HG03135 (cell line): Measurements from ENCODE around the gene MOCS2.
"Not testable (repeated sequence)": the region's sequence is repeated elsewhere in the genome, so short reads cannot be mapped to it uniquely, and the experiment has no call there.

Source experiments
- ATAC-seq: cut with Tn5 transposase; IDR thresholded peaks from one replicate; pipeline ENCODE4 v1.9.1; 2021; ENCODE audit warnings: mild to moderate bottlenecking, moderate library complexity; ENCODE audit not compliant: unreplicated experiment

The MOCS2 gene

GRCh38 chr5:53109443-53110127 lies at the start of gene MOCS2:
Gene MOCS2 (minus strand): TSS chr5:53109757. CDS start chr5:53107174, 2,583 bp downstream.
- peak; percentile 97 for ATAC-seq

- no peak for ATAC-seq
Measured at GRCh38 chr5:53151713-53152458, 42.3 kb upstream of the MOCS2 start.

GRCh38 chr5:53133020-53133419 lies 23.5 kb upstream of the MOCS2 start:
- ATAC-seq: no peak

- ATAC-seq: no peak
Measured at GRCh38 chr5:53130266-53130665, 20.7 kb upstream of the MOCS2 start.

- no peak for ATAC-seq
Measured at GRCh38 chr5:53128481-53128880, 18.9 kb upstream of the MOCS2 start.

GRCh38 chr5:53127107-53127506 lies 17.6 kb upstream of the MOCS2 start:
- no peak for ATAC-seq

GRCh38 chr5:53126521-53126920 lies 17.0 kb upstream of the MOCS2 start:
- ATAC-seq: no peak

GRCh38 chr5:53123702-53124101 lies 14.1 kb upstream of the MOCS2 start:
- ATAC-seq: no peak

GRCh38 chr5:53120165-53120564 lies 10.6 kb upstream of the MOCS2 start:
- no peak for ATAC-seq

GRCh38 chr5:53118879-53119278 lies 9.3 kb upstream of the MOCS2 start:
- no peak for ATAC-seq

GRCh38 chr5:53116597-53116996 lies 7.0 kb upstream of the MOCS2 start:
- ATAC-seq: no peak

- ATAC-seq: no peak
Measured at GRCh38 chr5:53114988-53115387, 5.4 kb upstream of the MOCS2 start.

GRCh38 chr5:53113947-53114346 lies 4.4 kb upstream of the MOCS2 start:
- ATAC-seq: no peak

- ATAC-seq: no peak
Measured at GRCh38 chr5:53112909-53113308, 3.4 kb upstream of the MOCS2 start.

- not testable (repeated sequence) for ATAC-seq
Measured at GRCh38 chr5:53112307-53112706, 2.8 kb upstream of the MOCS2 start.

GRCh38 chr5:53111139-53111538 lies 1.6 kb upstream of the MOCS2 start:
- ATAC-seq: no peak

GRCh38 chr5:53110156-53110555 lies 599 bp upstream of the MOCS2 start:
- peak; percentile 14 for ATAC-seq

- ATAC-seq: peak; percentile 19
Measured at GRCh38 chr5:53109056-53109442, 508 bp downstream of the MOCS2 start.

- no peak for ATAC-seq
Measured at GRCh38 chr5:53105611-53106300, 3.8 kb downstream of the MOCS2 start.

GRCh38 chr5:53100606-53101005 lies 9.0 kb downstream of the MOCS2 start:
- ATAC-seq: no peak

- ATAC-seq: no peak
Measured at GRCh38 chr5:53099546-53099945, 10.0 kb downstream of the MOCS2 start.
